ELR (cell line): ENCODE measurements around the gene ARHGAP9.

ENCODE experiments used
- DNase-seq: peaks from one replicate; pipeline ENCODE4 v3.0.0-alpha.2; 2015; ENCODE audit warnings: low read depth

ARHGAP9 gene

DNA sequence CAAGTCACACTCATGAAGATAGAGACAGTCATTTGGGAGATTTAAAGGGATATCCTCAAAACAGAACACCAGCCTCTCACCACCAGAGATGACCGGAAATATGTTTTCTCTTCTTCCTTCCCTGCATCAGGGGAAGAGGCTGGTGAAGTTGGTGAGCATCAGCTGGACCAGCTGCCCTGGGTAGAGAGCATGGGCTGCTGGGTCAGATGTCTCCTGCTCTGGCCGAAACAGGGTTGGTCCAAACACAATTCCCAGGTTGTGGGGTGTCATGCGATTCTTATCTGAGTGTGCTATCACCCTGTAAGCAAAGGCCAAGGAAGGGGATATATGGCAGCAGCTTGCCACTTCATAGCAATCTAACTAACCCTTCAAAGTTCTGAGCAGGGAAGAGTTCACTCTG, 7.3 kb downstream of the ARHGAP9 start:
- no peak for DNase-seq

DNA sequence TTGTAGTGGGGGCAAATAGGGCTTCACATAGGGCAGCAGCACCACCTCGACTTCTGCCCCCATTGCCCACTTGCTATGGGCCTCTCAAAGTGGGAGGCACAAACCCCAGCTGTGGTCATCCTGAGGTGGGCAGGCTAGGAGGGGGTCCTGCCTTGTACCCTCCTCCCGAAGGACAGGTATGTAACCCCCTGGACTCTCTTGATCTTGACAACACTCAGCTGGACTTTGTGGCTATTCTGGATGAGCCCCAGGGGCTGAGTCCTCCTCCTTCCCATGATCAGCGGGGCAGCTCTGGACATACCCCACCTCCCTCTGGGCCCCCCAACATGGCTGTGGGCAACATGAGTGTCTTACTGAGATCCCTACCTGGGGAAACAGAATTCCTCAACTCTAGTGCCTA, 8.0 kb downstream of the ARHGAP9 start:
- DNase-seq: no peak

DNA sequence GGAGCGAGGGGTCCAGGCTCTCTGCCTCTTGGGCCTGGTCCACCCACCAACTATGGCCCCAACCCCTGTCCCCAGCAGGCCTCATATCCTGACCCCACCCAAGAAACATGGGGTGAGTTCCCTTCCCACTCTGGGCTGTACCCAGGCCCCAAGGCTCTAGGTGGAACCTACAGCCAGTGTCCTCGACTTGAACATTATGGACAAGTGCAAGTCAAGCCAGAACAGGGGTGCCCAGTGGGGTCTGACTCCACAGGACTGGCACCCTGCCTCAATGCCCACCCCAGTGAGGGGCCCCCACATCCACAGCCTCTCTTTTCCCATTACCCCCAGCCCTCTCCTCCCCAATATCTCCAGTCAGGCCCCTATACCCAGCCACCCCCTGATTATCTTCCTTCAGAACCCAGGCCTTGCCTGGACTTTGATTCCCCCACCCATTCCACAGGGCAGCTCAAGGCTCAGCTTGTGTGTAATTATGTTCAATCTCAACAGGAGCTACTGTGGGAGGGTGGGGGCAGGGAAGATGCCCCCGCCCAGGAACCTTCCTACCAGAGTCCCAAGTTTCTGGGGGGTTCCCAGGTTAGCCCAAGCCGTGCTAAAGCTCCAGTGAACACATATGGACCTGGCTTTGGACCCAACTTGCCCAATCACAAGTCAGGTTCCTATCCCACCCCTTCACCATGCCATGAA, 8.6 kb downstream of the ARHGAP9 start:
- DNase-seq: no peak

DNA sequence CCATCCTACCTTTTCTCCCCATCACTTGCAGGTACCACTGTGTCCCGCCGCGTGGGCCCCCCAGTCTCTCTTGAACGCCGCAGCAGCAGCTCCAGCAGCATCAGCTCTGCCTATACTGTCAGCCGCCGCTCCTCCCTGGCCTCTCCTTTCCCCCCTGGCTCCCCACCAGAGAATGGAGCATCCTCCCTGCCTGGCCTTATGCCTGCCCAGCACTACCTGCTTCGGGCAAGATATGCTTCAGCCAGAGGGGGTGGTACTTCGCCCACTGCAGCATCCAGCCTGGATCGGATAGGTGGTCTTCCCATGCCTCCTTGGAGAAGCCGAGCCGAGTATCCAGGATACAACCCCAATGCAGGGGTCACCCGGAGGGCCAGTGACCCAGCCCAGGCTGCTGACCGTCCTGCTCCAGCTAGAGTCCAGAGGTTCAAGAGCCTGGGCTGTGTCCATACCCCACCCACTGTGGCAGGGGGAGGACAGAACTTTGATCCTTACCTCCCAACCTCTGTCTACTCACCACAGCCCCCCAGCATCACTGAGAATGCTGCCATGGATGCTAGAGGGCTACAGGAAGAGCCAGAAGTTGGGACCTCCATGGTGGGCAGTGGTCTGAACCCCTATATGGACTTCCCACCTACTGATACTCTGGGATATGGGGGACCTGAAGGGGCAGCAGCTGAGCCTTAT, 9.2 kb downstream of the ARHGAP9 start:
- no peak for DNase-seq

DNA sequence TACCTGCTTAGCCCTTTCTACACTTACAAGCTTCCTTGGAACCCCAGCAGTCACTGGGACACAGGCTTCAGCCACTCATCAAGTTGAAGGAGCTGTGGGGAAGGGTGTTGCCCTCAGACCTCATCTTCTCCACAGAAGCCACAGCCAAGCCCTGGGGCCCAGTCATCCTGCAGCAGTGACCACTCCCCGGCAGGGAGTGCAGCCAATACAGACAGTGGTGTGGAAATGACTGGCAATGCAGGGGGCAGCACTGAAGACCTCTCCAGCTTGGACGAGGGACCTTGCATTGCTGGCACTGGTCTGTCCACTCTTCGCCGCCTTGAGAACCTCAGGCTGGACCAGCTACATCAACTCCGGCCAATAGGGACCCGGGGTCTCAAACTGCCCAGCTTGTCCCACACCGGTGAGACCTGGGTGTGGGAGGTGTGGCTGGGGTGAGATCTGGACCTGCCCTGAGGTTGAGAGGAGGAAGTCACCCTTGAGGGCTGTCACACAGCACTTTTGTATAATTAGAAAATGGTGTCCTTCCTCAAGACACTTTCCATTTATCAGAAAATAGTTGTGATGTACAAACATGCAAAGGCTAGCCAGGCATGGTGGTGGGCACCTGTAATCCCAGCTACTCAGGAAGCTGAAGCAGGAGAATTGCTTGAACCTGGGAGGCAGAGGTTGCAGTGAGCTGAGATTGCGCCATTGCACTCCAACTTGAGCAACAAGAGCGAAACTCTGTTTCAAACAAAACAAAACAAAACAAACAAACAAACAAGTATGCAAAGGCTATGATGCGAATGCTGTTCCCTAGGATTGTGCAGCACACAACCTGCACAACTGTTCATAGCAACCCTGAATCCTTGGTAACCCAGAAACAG, 10.1 kb downstream of the ARHGAP9 start:
- DNase-seq: no peak

DNA sequence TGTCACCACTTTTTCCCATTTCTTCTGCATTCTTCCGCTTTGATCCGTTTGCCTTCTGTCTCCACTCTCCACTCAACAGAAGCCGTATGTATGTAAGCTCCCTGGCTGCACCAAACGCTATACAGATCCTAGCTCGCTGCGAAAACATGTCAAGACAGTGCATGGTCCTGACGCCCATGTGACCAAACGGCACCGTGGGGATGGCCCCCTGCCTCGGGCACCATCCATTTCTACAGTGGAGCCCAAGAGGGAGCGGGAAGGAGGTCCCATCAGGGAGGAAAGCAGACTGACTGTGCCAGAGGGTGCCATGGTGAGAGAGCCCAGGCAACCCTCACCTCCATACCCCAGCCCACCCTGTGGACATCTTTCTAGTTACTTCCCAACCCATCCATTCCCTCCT, 11.8 kb downstream of the ARHGAP9 start:
- DNase-seq: no peak

DNA sequence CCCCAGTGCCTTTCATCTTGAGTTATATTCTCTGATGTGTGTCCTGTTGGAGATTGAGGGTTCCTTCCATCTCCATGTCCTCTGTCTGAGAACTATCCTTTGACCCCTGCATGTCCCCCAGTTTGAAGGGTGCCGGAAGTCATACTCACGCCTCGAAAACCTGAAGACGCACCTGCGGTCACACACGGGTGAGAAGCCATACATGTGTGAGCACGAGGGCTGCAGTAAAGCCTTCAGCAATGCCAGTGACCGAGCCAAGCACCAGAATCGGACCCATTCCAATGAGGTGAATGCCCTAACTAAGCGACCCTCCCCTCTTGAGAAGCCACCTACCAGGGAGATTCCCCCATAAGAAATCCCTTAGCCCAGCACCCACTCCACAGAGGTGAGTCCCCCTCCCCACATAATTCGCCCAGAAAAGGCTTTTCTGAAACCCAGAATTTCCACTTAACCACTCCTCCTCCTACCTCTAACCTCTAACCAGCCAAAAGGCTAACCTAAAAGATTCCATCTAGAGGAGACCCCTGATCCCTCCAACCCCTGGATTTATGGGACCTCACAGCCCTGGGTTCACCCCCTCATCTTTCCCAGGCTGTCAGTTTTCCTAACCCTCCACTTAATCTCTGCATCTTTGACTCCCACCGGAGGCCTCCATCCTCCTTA, 12.3 kb downstream of the ARHGAP9 start:
- DNase-seq: no peak

DNA sequence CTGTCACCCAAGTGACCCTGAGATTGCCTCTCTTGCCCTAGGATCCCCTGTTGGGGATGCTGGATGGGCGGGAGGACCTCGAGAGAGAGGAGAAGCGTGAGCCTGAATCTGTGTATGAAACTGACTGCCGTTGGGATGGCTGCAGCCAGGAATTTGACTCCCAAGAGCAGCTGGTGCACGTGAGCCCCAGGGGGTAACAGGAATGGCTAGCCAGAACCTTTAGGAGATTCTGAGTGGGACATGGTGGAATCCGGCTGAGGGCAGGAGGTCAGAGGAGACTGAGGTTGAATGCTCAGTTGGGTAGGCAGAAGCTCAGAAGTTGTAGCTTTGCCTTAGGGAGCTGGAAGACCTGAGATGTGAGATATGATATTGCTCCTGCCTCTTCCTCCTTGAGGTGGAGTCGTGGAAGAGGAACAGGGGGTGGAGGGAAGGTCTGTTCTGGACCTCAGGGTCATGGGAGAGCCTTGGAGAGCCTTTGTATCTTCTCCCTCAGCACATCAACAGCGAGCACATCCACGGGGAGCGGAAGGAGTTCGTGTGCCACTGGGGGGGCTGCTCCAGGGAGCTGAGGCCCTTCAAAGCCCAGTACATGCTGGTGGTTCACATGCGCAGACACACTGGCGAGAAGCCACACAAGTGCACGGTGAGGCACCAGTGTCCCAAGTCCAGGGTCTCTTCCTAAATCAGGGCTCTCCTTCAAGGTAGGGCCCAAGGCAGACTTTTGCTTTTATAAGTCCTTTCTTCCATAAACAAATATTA, 13.7 kb downstream of the ARHGAP9 start:
- DNase-seq: no peak

DNA sequence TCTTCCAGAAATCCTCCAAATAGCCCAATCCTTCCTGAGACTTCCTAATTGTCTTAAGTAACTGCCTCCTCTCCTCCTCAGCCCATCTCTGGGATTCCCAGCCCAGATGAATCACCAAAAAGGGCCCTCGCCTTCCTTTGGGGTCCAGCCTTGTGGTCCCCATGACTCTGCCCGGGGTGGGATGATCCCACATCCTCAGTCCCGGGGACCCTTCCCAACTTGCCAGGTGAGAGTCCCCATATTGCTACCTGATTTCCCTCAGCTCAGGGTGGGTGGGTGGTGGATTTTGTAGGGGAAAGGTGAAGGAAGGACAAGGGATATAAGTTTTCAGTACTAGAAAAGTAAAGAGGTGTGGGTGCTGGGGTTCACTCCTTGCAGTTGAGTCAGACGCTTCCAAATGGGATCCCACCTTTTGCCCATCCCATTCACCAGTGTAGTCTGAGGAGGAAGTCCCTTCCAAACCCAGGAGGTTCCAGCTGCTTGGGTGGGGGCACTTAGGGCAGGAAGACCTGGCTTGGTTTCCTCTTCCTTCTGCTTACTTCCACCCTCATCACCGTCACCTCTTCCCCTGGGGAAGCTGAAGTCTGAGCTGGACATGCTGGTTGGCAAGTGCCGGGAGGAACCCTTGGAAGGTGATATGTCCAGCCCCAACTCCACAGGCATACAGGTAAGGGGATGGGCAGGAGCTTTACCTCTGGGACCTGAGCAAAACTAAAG, 14.5 kb downstream of the ARHGAP9 start:
- no peak for DNase-seq

DNA sequence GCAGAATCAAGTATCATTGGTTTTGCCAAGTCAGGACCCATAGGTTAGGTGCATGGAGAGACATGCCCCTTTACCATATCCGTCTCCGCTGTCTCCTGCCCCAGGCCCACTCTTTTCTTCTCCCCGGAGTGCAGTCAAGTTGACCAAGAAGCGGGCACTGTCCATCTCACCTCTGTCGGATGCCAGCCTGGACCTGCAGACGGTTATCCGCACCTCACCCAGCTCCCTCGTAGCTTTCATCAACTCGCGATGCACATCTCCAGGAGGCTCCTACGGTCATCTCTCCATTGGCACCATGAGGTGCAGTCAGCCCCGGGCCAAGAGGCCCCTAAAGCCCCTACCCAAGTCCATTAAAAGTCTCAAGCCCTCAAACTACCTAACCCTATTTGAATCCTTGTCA, 15.1 kb downstream of the ARHGAP9 start:
- no peak for DNase-seq

DNA sequence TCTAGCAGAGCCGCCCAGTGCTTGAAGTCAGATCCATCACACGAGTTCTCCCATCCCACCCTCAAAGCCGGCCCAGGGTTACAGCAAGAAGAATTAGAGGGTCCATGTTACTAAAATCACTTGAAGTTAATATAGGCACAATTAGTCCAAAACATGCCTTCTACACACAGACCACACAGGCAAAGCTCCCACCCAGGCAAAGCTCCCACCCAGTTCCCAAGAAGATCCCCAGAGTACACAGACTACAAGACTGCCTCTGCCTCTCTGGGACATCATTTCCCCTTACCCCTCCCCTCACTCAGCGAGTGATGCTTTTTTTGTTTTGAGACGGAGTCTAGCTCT, 16.8 kb downstream of the ARHGAP9 start:
- no peak for DNase-seq

DNA sequence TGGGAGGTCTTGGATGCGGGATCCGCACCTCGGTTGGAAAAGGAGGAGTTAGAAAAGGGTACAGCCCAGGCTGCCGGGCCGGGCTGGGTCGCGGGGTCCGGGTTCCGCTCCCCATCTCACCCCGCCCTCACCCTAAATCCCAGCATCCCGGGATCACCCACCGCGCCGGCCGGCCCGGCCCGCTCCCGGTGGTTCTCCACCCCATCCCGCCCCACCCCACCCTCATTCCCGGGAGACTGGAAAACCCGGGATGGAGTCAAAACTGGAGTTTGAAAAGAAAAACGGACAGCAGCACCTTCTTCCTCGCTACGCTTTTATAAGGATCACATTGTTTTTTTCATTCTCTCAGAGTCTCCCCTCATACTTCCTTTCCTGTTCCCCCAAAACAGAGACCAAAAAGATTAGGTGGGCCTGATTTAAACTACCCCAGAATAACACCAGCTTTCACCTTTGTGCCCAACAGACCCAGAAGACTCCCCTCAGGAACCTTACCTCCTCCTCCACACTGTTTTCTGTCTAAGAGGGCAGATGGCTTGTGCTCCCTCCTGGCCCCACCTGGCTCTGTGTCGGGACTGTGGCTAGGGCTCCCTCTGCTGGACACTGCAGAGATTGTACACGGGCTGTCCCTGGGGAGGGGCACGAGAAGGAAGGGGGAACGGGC, 17.3 kb downstream of the ARHGAP9 start:
- peak; percentile 90 for DNase-seq

DNA sequence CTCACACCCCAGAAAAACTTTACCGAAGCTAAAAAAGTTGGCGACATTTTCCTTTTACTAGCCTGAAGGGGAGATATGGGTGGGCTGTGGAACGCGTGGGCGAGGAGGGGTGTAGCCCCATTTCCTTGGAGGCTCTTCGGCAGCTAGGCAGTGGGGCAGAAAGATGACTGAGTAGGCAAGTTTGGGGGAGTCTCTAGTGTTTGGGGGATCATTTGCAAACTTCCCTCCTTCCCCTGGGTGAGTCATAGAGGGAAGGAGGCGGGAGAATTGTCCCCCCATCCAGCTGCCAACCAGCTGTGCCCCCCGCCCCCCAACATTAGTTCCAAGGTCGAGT, 17.8 kb downstream of the ARHGAP9 start:
- no peak for DNase-seq

DNA sequence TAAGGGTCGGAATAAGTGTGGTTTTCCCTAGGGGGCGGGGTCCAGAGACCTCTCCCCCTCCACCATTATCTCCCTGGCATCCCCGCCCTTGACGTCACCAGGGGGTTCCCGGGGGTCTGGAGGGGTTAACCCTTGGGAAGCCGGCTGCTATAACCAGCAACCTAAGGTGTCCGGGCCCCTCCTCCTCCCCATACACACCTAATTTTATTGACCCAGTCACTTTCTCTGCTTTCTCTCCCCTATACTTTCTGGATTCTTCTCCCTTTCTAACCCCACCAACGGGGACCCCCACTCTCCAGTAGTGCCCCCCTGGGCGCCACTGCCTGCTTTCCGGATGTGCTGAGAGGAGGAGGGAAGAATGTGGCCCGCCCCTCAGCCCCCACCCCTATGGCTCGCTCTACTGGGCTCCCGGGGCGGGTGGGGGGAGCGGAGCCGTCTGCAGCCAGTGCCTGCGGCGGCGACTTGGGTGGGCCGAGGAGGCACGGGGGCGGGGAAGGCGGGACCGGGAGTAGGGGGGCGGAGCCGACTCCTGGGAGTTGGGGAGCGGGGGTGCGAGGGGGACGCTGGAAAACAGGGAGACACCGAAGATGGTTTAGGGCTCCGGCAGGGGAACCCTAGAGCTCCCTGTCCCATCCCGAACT, 18.3 kb downstream of the ARHGAP9 start:
- DNase-seq: peak; percentile 72

DNA sequence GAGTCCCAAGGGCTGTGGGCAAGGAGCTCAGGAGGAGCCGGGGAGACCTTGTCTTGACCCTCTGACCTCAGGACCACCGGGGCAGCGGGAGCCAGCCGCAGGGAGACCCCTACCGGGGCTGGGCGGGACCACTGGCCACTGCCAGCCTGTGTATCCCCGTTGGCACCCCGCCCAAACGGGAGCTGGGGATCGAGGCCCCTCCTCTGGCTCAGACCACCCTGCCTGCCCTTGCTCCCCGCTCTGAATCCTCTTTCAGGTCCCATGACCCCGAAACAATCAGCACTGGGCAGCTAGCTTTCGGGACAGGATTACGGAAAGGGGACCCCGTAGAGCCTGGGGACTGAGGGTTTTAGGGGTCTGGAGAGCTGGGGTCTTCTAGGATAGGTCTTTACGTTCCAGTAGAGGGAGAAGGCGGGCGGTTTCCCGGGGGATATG, 18.8 kb downstream of the ARHGAP9 start:
- DNase-seq: peak; percentile 13

DNA sequence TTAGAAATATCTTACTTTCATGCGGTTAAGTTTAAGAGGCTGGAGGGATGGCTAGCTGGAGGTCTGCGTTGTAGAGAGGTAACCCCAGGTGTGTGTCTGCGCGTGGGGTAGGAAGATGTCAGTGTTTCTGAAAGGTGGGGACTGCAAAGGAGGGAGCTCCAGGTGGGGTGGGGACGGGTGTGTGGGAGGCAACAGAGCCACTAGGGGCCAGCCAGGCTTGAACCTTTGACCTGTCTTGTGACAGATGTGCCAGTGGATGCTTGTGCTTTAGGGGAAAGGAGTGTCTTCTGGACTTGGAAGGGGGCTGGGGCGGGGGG, 19.2 kb downstream of the ARHGAP9 start:
- no peak for DNase-seq

DNA sequence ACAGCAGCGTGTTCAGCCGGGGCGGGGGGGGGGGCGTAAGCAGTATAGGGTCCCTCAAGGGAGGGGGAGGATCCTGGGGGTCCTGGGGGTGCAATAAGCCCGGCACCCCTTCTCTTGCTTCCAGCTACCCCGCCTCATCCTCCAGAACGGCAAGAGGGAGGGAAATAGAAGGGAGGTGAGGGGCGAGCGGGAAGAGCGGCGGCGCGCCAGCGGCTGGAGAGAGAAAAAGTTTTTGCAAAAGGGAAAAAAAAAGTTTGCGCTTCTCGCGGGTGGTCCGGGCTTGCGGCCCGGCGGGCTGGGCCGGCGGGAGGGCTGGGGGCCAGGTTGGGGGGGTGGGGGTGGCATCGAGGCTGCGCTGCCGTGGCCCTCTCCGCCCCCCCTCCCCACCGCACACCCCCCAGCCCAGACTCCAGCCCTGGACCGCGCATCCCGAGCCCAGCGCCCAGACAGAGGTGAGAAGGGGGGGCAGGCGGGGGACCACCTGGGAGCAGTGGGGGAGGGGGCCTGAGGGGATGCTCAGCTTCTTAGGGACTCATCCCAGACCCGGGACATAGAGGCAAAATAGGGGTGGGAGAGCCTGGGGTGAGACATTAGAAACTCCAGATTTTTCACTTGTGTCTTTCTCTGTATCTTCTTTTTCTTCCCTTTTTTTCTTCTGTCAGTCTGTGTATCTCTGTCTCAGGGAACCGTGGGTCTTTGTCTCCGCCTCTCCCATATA, 19.8 kb downstream of the ARHGAP9 start, which contains the start of gene GLI1:
TSS of gene GLI1 (plus strand) at position 36 of the 718 bp plus-strand sequence. CDS start 3,907 bp downstream, outside the sequence.
- peak; percentile 29 for DNase-seq

DNA sequence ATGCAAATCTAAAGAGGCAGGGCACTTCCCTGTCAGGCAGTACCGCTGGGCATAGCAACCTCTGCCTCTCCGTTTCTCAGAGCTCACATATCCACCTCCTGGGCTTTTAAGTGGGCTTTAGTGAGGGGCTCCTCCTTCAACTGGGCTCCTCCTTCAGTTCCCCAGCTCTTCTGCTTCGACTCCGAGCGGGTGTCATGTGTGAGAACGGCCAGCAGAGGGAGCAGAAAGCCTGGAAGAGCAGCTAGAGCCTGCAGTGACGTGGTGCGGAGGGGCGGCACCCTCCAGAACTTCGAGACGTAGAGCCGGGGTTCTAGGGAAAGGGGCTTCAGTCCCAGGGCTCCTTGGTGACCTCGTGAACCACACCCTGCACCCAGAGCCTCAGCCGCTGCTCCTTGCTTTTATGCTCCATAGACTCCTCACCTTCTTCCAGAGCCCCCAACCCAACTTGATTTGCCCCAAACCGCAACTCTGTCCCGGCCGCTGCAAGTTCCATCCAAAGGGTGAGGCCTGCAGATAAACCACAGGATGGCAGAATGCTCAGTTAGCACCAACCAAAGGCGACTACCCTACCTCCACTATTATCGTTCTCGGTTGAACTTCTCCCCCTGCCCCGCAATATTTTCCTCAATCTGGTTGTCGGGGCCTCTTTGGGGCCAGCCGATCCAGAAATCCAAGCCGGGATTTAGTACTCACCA, 20.5 kb downstream of the ARHGAP9 start:
- DNase-seq: peak; percentile 95

DNA sequence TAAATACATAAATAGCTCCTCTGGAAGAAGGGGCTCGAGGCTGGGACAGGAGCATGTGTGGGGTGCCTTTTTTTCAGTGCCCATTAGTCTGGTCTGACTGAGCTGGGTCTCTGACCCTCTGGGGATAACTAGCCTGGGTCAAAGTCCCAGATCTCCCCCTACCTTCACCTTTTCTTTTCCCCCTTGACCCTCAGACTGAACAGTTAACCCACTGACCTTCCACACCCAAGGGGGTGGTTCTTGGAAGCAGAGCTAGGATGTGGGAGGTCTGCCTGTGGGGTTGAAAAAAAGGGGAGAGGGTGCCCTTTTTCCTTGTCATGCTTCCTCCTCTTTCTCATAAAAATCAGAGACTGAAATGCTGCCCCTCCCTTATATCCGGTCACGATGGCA, 21.0 kb downstream of the ARHGAP9 start:
- no peak for DNase-seq
